Uterus (tissue), 4 donors: ENCODE results near the gene MCM5. TPM values are rescaled to one million over a fixed set of nuclear protein-coding genes. Genes with fewer than 3 reads are reported as not detected.
"Not testable (repeated sequence)": the region's sequence is repeated elsewhere in the genome, so short reads cannot be mapped to it uniquely, and the experiment has no call there.

ENCODE experiments used
- DNase-seq, 2 donors: peaks; one replicate each; pipeline ENCODE4 v3.0.0-alpha.2; 2019 to 2020
- H3K27ac ChIP-seq, 2 donors: fragments of 200-600 bp; sonication (generic); 1 replicate in 1 of 2; 2 replicates in 1 of 2; pipeline ENCODE4 v1.5.1; 2016 to 2018
- H3K27me3 ChIP-seq, 2 donors: fragments of 200-600 bp; sonication (generic); one replicate each; pipeline ENCODE4 v1.5.1; 2018 to 2019; ENCODE audit warnings: control low read depth in 1 of 2
- H3K36me3 ChIP-seq, 2 donors: fragments of 200-600 bp; sonication (generic); one replicate each; pipeline ENCODE4 v1.5.1; 2019; ENCODE audit warnings: control low read depth in 1 of 2
- H3K4me1 ChIP-seq, 2 donors: fragments of 200-600 bp; sonication (generic); one replicate each; pipeline ENCODE4 v1.5.1; 2018 to 2019; ENCODE audit warnings: control low read depth in 1 of 2
- H3K4me3 ChIP-seq, 2 donors: fragments of 200-600 bp; sonication (generic); 1 replicate in 1 of 2; 2 replicates in 1 of 2; pipeline ENCODE4 v1.5.1; 2018 to 2019; ENCODE audit warnings: mild to moderate bottlenecking in 1 of 2
- H3K9me3 ChIP-seq, 2 donors: fragments of 200-600 bp; sonication (generic); one replicate each; pipeline ENCODE4 v1.5.1; 2019; ENCODE audit warnings: control low read depth in 1 of 2
- CTCF ChIP-seq, 4 experiments: fragments of 200-600 bp in 2 of 4; fragments of 450-650 bp in 2 of 4; sonication (generic) in 2 of 4; IDR thresholded peaks; one replicate each; pipeline ENCODE4 v1.5.1; 2016 to 2019; ENCODE audit warnings: antibody characterized with exemption in 4 of 4, mild to moderate bottlenecking in 2 of 4, moderate library complexity in 1 of 4
- POLR2A ChIP-seq, 2 donors: fragments of 450-650 bp; IDR thresholded peaks; one replicate each; pipeline ENCODE4 v1.6.1; 2016; ENCODE audit warnings: antibody characterized with exemption in 2 of 2, mild to moderate bottlenecking in 1 of 2, moderate library complexity in 1 of 2
- intact Hi-C: fragments of 100-400 bp; cut with DNase I; formaldehyde crosslinking; loops from one replicate; pipeline ENCODE4 v1.15.1; 2023; ENCODE audit warnings: low total_unique reads
- total RNA-seq, 4 donors: library from RNA; depleted of rRNA in 3 of 4; stranded (reverse); fragments of >200 nt in 3 of 4; gene quantifications; one replicate each; pipeline versions ENCODE4 v1.1.0 to v1.2.4, GENCODE V29; 2014 to 2023
- donor health status: DM: yes; HTN: yes; CAD: no.

MCM5 gene
- total RNA-seq, 4 donors from 2014 or later = 15.9 to 60.6 (median 40.3) TPM

GRCh38 chr22:35436421-35436820 lies 36.5 kb downstream of the MCM5 start:
- no peaks in the 10 kb centered on the region for H3K4me1 ChIP-seq
- H3K4me3 ChIP-seq = no peak overlapping the region
- H3K27ac ChIP-seq = no peak overlapping the region
- H3K36me3 ChIP-seq = no peaks in the 10 kb centered on the region
- no peak for DNase-seq
- TF ChIP-seq CTCF (IDR thresholded peaks at IDR 0.05) (no peak), POLR2A (IDR thresholded peaks at IDR 0.05) (no peak)
- peaks cover 0 to 5% of the 10 kb centered on the region in 2 donors for H3K9me3 ChIP-seq
- intact Hi-C loops = no loop called here
- H3K27me3 ChIP-seq = no peaks in the 10 kb centered on the region

- no peak for DNase-seq
- Histone ChIP-seq H3K27me3 (no peaks in the 10 kb centered on the region), H3K4me3 (no peak overlapping the region), H3K27ac (no peak overlapping the region), H3K4me1 (no peaks in the 10 kb centered on the region), H3K36me3 (no peaks in the 10 kb centered on the region), H3K9me3 (peaks cover 0 to 5% of the 10 kb centered on the region in 2 donors)
- TF ChIP-seq CTCF (IDR thresholded peaks at IDR 0.05) (no peak), POLR2A (IDR thresholded peaks at IDR 0.05) (no peak)
- intact Hi-C loops = no loop called here
Measured at GRCh38 chr22:35437049-35437448, 37.1 kb downstream of the MCM5 start.

GRCh38 chr22:35438673-35439364 lies 38.9 kb downstream of the MCM5 start:
- H3K4me3 ChIP-seq, H3K36me3 ChIP-seq, H3K27ac ChIP-seq, intact Hi-C loops, DNase-seq, H3K9me3 ChIP-seq, H3K27me3 ChIP-seq, H3K4me1 ChIP-seq: not testable (repeated sequence)

GRCh38 chr22:35439365-35439717 lies 39.4 kb downstream of the MCM5 start:
- Histone ChIP-seq H3K36me3 (no peaks in the 10 kb centered on the region), H3K4me1 (no peaks in the 10 kb centered on the region), H3K4me3 (no peak overlapping the region), H3K27ac (no peak overlapping the region), H3K27me3 (no peaks in the 10 kb centered on the region), H3K9me3 (no peaks in the 10 kb centered on the region)
- TF ChIP-seq POLR2A (IDR thresholded peaks at IDR 0.05) = no peak
- no peak for TF ChIP-seq CTCF (IDR thresholded peaks at IDR 0.05)
- no peak for DNase-seq
- intact Hi-C loops = no loop called here

- no peak for DNase-seq
- Histone ChIP-seq H3K9me3 (no peaks in the 10 kb centered on the region), H3K4me3 (no peak overlapping the region), H3K36me3 (no peaks in the 10 kb centered on the region), H3K27ac (no peak overlapping the region), H3K27me3 (no peaks in the 10 kb centered on the region), H3K4me1 (no peaks in the 10 kb centered on the region)
- intact Hi-C loops = no loop called here
- TF ChIP-seq POLR2A (IDR thresholded peaks at IDR 0.05) (no peak), CTCF (IDR thresholded peaks at IDR 0.05) (no peak)
Measured at GRCh38 chr22:35440129-35440528, 40.2 kb downstream of the MCM5 start.
